AG10803 (cell line): ENCODE data around the gene TCL1B.

Experiments used
- DNase-seq: peaks from one replicate; pipeline ENCODE4 v3.0.0; 2010; ENCODE audit warnings: low read depth
- H3K4me3 ChIP-seq: 2 replicates; pipeline ENCODE4 v1.5.1; 2011; ENCODE audit warnings: mild to moderate bottlenecking, low read length, control low read depth
- CTCF ChIP-seq: conservative IDR thresholded peaks from 2 replicates; pipeline ENCODE4 v1.5.1; 2011; ENCODE audit warnings: mild to moderate bottlenecking, low read length, control low read depth, inconsistent platforms

TCL1B gene

GRCh38 chr14:95679998-95680735 lies 6.1 kb upstream of the TCL1B start:
- no peak for DNase-seq
- H3K4me3 ChIP-seq: no peak overlapping the region
- no peak for TF ChIP-seq CTCF

- no peak overlapping the region for H3K4me3 ChIP-seq
- DNase-seq: no peak
- TF ChIP-seq CTCF: no peak
Observed at GRCh38 chr14:95681153-95681552, 5.1 kb upstream of the TCL1B start.

- H3K4me3 ChIP-seq: no peak overlapping the region
- no peak for DNase-seq
- TF ChIP-seq CTCF: peak; percentile 48
Observed at GRCh38 chr14:95683793-95684192, 2.4 kb upstream of the TCL1B start.

GRCh38 chr14:95686935-95687334 lies 709 bp downstream of the TCL1B start:
- no peak for DNase-seq
- H3K4me3 ChIP-seq: no peak overlapping the region

GRCh38 chr14:95689441-95689840 lies 3.2 kb downstream of the TCL1B start:
- DNase-seq: no peak

More at GRCh38 chr14:95686935-95687334, 709 bp downstream of the TCL1B start:
- no peak for TF ChIP-seq CTCF

GRCh38 chr14:95690815-95691214 lies 4.6 kb downstream of the TCL1B start:
- TF ChIP-seq CTCF: no peak
- H3K4me3 ChIP-seq: no peak overlapping the region
- no peak for DNase-seq

More at GRCh38 chr14:95689441-95689840, 3.2 kb downstream of the TCL1B start:
- no peak overlapping the region for H3K4me3 ChIP-seq
- TF ChIP-seq CTCF: no peak

- TF ChIP-seq CTCF: no peak
- no peak for DNase-seq
- no peak overlapping the region for H3K4me3 ChIP-seq
Observed at GRCh38 chr14:95691591-95691990, 5.4 kb downstream of the TCL1B start.
